NCI-H1436 (cell line): Measurements from ENCODE around the gene CANX.
"Not testable (repeated sequence)": the region's sequence is repeated elsewhere in the genome, so short reads cannot be mapped to it uniquely, and the experiment has no call there.

Experiments used
- DNase-seq: peaks from one replicate; lab custom pipeline; 2025; lab: John Stamatoyannopoulos, UW

Gene CANX

GRCh38 chr5:179698935-179699615, at the start of gene CANX:
Gene CANX, plus strand, starts transcription at chr5:179698967. Its CDS starts 6,715 bp downstream, at chr5:179705682.
- DNase-seq = no peak

- not testable (repeated sequence) for DNase-seq
These were observed 49.5 kb upstream of the CANX start for GRCh38 chr5:179649166-179649703.

- DNase-seq = not testable (repeated sequence)
These were observed 48.5 kb upstream of the CANX start for GRCh38 chr5:179650245-179650644.

- DNase-seq = not testable (repeated sequence)
These were observed 45.6 kb upstream of the CANX start for GRCh38 chr5:179653135-179653534.

- not testable (repeated sequence) for DNase-seq
These were observed 41.2 kb upstream of the CANX start for GRCh38 chr5:179657302-179658178.

GRCh38 chr5:179658179-179658856, 40.4 kb upstream of the CANX start:
- DNase-seq = not testable (repeated sequence)

GRCh38 chr5:179661647-179662046, 37.1 kb upstream of the CANX start:
- DNase-seq = not testable (repeated sequence)

GRCh38 chr5:179668391-179668790, 30.4 kb upstream of the CANX start:
- no peak for DNase-seq

GRCh38 chr5:179678223-179679013, 20.3 kb upstream of the CANX start:
- DNase-seq = peak; percentile 79

GRCh38 chr5:179679014-179679674, 19.6 kb upstream of the CANX start:
- DNase-seq = peak; percentile 52

- DNase-seq = no peak
These were observed 18.6 kb upstream of the CANX start for GRCh38 chr5:179680014-179680779.

GRCh38 chr5:179680780-179681401, 17.9 kb upstream of the CANX start, which contains the start of gene CBY3:
Gene CBY3, minus strand, starts transcription at chr5:179681034. Its CDS starts 116 bp downstream, at chr5:179680918.
- no peak for DNase-seq

- not testable (repeated sequence) for DNase-seq
These were observed 9.6 kb upstream of the CANX start for GRCh38 chr5:179689212-179689611.

- no peak for DNase-seq
These were observed 4.2 kb upstream of the CANX start for GRCh38 chr5:179694561-179694960.

GRCh38 chr5:179696603-179697002, 2.2 kb upstream of the CANX start:
- DNase-seq = no peak

GRCh38 chr5:179697108-179697507, 1.7 kb upstream of the CANX start:
- DNase-seq = no peak

- not testable (repeated sequence) for DNase-seq
These were observed 1.2 kb upstream of the CANX start for GRCh38 chr5:179697543-179697942.

- peak; percentile 89 for DNase-seq
These were observed 503 bp upstream of the CANX start for GRCh38 chr5:179697993-179698934.
